CD14-positive monocyte (primary cell): ENCODE data around the gene PARP12. TPM values are rescaled to one million over a fixed set of nuclear protein-coding genes. Genes with fewer than 3 reads are reported as not detected.

ENCODE experiments used
- DNase-seq, 3 donors: peaks; one replicate each; pipeline ENCODE4 v3.0.0-alpha.2; 2011 to 2022
- H2AFZ ChIP-seq: 2 replicates; pipeline ENCODE4 v1.6.0; 2012; ENCODE audit warnings: mild to moderate bottlenecking, low read depth, low read length, inconsistent platforms; ENCODE audit not compliant: insufficient read depth, poor library complexity, severe bottlenecking
- H3K27ac ChIP-seq, 2 donors: 1 replicate in 1 of 2; 2 replicates in 1 of 2; pipeline ENCODE4 v1.5.1; 2012 to 2013; ENCODE audit warnings: low read length in 2 of 2, control low read depth in 1 of 2, inconsistent platforms in 1 of 2, low read depth in 1 of 2, mild to moderate bottlenecking in 1 of 2
- H3K27me3 ChIP-seq, 2 donors: one replicate each; pipeline versions ENCODE4 v1.6.0 to v1.6.1; 2011 to 2013; ENCODE audit warnings: low read length in 2 of 2; ENCODE audit not compliant: control insufficient read depth in 2 of 2, insufficient read depth in 2 of 2
- H3K36me3 ChIP-seq, 2 donors: replicated peaks in 1 of 2; 1 replicate in 1 of 2; 2 replicates in 1 of 2; pipeline versions ENCODE4 v1.5.1 to v1.6.1; 2012 to 2013; ENCODE audit warnings: low read length in 2 of 2, control low read depth in 1 of 2, inconsistent platforms in 1 of 2, mild to moderate bottlenecking in 1 of 2; ENCODE audit not compliant: insufficient read depth in 2 of 2, control insufficient read depth in 1 of 2
- H3K4me1 ChIP-seq, 2 donors: 1 replicate in 1 of 2; 2 replicates in 1 of 2; pipeline versions ENCODE4 v1.5.1 to v1.6.1; 2012 to 2013; ENCODE audit warnings: low read length in 2 of 2, control low read depth in 1 of 2, inconsistent platforms in 1 of 2, mild to moderate bottlenecking in 1 of 2, moderate library complexity in 1 of 2; ENCODE audit not compliant: insufficient read depth in 2 of 2, control insufficient read depth in 1 of 2
- H3K4me2 ChIP-seq: replicated peaks from 2 replicates; pipeline ENCODE3; 2012; ENCODE audit warnings: low read length, moderate library complexity, mild to moderate bottlenecking; ENCODE audit not compliant: poor library complexity, severe bottlenecking; ENCODE audit errors: extremely low read depth
- H3K4me3 ChIP-seq, 3 experiments: fragments of 200-600 bp in 1 of 3; sonication (generic) in 1 of 3; replicated peaks in 1 of 3; 1 replicate in 2 of 3; 2 replicates in 1 of 3; pipeline ENCODE4 v1.5.1; 2011 to 2013; ENCODE audit warnings: low read length in 3 of 3, mild to moderate bottlenecking in 3 of 3, control low read depth in 2 of 3, low read depth in 2 of 3, inconsistent platforms in 1 of 3, moderate library complexity in 1 of 3
- H3K79me2 ChIP-seq: 2 replicates; pipeline ENCODE4 v1.6.0; 2012; ENCODE audit warnings: mild to moderate bottlenecking, control low read depth, inconsistent platforms, low read length, moderate library complexity; ENCODE audit not compliant: insufficient read depth
- H3K9ac ChIP-seq: 2 replicates; pipeline ENCODE4 v1.6.0; 2017; ENCODE audit warnings: low read length, mild to moderate bottlenecking; ENCODE audit not compliant: insufficient read depth, poor library complexity, severe bottlenecking
- H3K9me3 ChIP-seq, 2 donors: replicated peaks in 1 of 2; 1 replicate in 1 of 2; 2 replicates in 1 of 2; pipeline versions ENCODE4 v1.5.1 to v1.6.1; 2012 to 2013; ENCODE audit warnings: low read length in 2 of 2, control low read depth in 1 of 2; ENCODE audit not compliant: control insufficient read depth in 1 of 2, insufficient read depth in 1 of 2
- H4K20me1 ChIP-seq: 2 replicates; pipeline ENCODE4 v1.6.0; 2012; ENCODE audit warnings: mild to moderate bottlenecking, low read length, control low read depth, moderate library complexity; ENCODE audit not compliant: insufficient read depth
- H3K27ac Mint-ChIP-seq, 7 donors: one replicate each; pipeline ENCODE4 v1.8.0; 2020; ENCODE audit warnings: mild to moderate bottlenecking in 7 of 7, mixed read lengths in 7 of 7, moderate library complexity in 6 of 7, inconsistent platforms in 2 of 7
- H3K27me3 Mint-ChIP-seq, 3 donors: one replicate each; pipeline ENCODE4 v1.8.0; 2021 to 2022; ENCODE audit warnings: low read depth in 3 of 3, mild to moderate bottlenecking in 3 of 3, mixed read lengths in 3 of 3, moderate library complexity in 3 of 3, inconsistent platforms in 1 of 3
- H3K36me3 Mint-ChIP-seq, 2 donors: one replicate each; pipeline ENCODE4 v1.8.0; 2020; ENCODE audit warnings: mixed read lengths in 2 of 2, inconsistent platforms in 1 of 2, mild to moderate bottlenecking in 1 of 2
- H3K4me1 Mint-ChIP-seq: one replicate; pipeline ENCODE4 v1.8.0; 2020; ENCODE audit warnings: mild to moderate bottlenecking, mixed read lengths
- H3K4me3 Mint-ChIP-seq, 2 donors: one replicate each; pipeline ENCODE4 v1.8.0; 2020; ENCODE audit warnings: mild to moderate bottlenecking in 2 of 2, mixed read lengths in 2 of 2, moderate library complexity in 1 of 2
- H3K9me3 Mint-ChIP-seq, 7 donors: one replicate each; pipeline ENCODE4 v1.8.0; 2020 to 2022; ENCODE audit warnings: mixed read lengths in 7 of 7, mild to moderate bottlenecking in 6 of 7, moderate library complexity in 6 of 7, inconsistent platforms in 2 of 7
- WGBS: methylation state at CpG from one replicate; pipeline ENCODE4 v1.1.5; 2013; ENCODE audit warnings: missing lambda C conversion rate; ENCODE audit not compliant: insufficient coverage; 5-methylcytosine and 5-hydroxymethylcytosine counted together
- intact Hi-C, 2 donors: fragments of 100-400 bp; cut with micrococcal nuclease; formaldehyde crosslinking; loops; one replicate each; pipeline versions ENCODE4 v1.15.0 to v1.15.1; 2023
- polyA plus RNA-seq, 3 donors: library from polyadenylated mRNA; depleted of rRNA in 1 of 3; unstranded in 2 of 3; stranded (reverse) in 1 of 3; fragments of 300-500 nt in 2 of 3; fragments of >200 nt in 1 of 3; fragmentation: Illumina TruSeq in 2 of 3; gene quantifications; 1 replicate in 2 of 3; 2 replicates in 1 of 3; pipeline ENCODE4 v1.2.3, GENCODE V29; 2012 to 2021
- TF ChIP-seq, protein P1 (sequence below): fragments of 200-600 bp; IDR thresholded peaks from one replicate; pipeline ENCODE4 v1.8.0; 2022; ENCODE audit warnings: antibody characterized with exemption, mild to moderate bottlenecking

PARP12 gene
- polyA plus RNA-seq, 3 donors: 16.7 to 116 (median 37.8) TPM

- peaks cover 60% of the 10 kb centered on the region for H3K4me1 Mint-ChIP-seq
- intact Hi-C loops: no loop called here
These were observed 4.2 kb downstream of the PARP12 start for GRCh38 chr7:140058517-140058916.

GRCh38 chr7:140057143-140057535, 5.6 kb downstream of the PARP12 start:
- TF ChIP-seq, protein P1, sequence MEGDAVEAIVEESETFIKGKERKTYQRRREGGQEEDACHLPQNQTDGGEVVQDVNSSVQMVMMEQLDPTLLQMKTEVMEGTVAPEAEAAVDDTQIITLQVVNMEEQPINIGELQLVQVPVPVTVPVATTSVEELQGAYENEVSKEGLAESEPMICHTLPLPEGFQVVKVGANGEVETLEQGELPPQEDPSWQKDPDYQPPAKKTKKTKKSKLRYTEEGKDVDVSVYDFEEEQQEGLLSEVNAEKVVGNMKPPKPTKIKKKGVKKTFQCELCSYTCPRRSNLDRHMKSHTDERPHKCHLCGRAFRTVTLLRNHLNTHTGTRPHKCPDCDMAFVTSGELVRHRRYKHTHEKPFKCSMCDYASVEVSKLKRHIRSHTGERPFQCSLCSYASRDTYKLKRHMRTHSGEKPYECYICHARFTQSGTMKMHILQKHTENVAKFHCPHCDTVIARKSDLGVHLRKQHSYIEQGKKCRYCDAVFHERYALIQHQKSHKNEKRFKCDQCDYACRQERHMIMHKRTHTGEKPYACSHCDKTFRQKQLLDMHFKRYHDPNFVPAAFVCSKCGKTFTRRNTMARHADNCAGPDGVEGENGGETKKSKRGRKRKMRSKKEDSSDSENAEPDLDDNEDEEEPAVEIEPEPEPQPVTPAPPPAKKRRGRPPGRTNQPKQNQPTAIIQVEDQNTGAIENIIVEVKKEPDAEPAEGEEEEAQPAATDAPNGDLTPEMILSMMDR: no peak
- WGBS: 100% methylated on average over 2 of the region's 3 CpGs
- no peak for DNase-seq
- Mint-ChIP-seq H3K9me3 (peaks cover 0 to 6% (median 0%) of the 10 kb centered on the region in 7 donors), H3K27me3 (peaks cover 1 to 7% (median 3%) of the 10 kb centered on the region in 3 donors), H3K4me3 (no peak overlapping the region), H3K27ac (no peak overlapping the region), H3K36me3 (peaks cover 70 to 74% of the 10 kb centered on the region in 2 donors), H3K4me1 (peaks cover 59% of the 10 kb centered on the region)
- H3K4me2 ChIP-seq: no peak overlapping the region
- intact Hi-C loops: no loop called here
- H3K9me3 ChIP-seq: no peaks in the 10 kb centered on the region
- no peak overlapping the region for H3K27ac ChIP-seq
- H3K4me3 ChIP-seq: no peak overlapping the region
- no peaks in the 10 kb centered on the region for H3K27me3 ChIP-seq
- no peak overlapping the region for H3K9ac ChIP-seq
- peaks cover 46% of the 10 kb centered on the region for H3K79me2 ChIP-seq
- H4K20me1 ChIP-seq: peaks cover 90% of the 10 kb centered on the region
- peaks cover 25 to 47% of the 10 kb centered on the region in 2 donors for H3K4me1 ChIP-seq
- no peak overlapping the region for H2AFZ ChIP-seq
- peaks cover 38 to 59% of the 10 kb centered on the region in 2 donors for H3K36me3 ChIP-seq

More at GRCh38 chr7:140058517-140058916, 4.2 kb downstream of the PARP12 start:
- Histone ChIP-seq H2AFZ (no peak overlapping the region), H3K4me1 (peaks cover 28 to 54% of the 10 kb centered on the region in 2 donors), H3K4me2 (no peak overlapping the region), H3K4me3 (no peak overlapping the region), H3K9ac (no peak overlapping the region), H3K27ac (no peak overlapping the region), H3K36me3 (peaks cover 36 to 45% of the 10 kb centered on the region in 2 donors), H4K20me1 (peaks cover 80% of the 10 kb centered on the region), H3K9me3 (no peaks in the 10 kb centered on the region), H3K79me2 (peaks cover 49% of the 10 kb centered on the region), H3K27me3 (no peaks in the 10 kb centered on the region)
- TF ChIP-seq, protein P1: no peak
- Mint-ChIP-seq H3K36me3 (peaks cover 58 to 62% of the 10 kb centered on the region in 2 donors), H3K27ac (peak overlapping the region in 3 of 7 donors; percentile 30 to 41 (median 30)), H3K4me3 (no peak overlapping the region), H3K27me3 (peaks cover 1 to 7% (median 5%) of the 10 kb centered on the region in 3 donors), H3K9me3 (peaks cover 0 to 6% (median 0%) of the 10 kb centered on the region in 7 donors)
- 90% methylated on average over 2 of the region's 7 CpGs for WGBS
- no peak for DNase-seq
